ENCODE results near the gene CAMK1D. TPM values are rescaled to one million over a fixed set of nuclear protein-coding genes. Genes with fewer than 3 reads are reported as not detected.

Gene CAMK1D
- total and polyA plus RNA-seq, 8 donors, result 1.4 to 26.9 (median 3.9) TPM

- Histone ChIP-seq H3K4me1 (peaks cover 0 to 12% (median 7%) of the 10 kb centered on the region in 4 donors), H3K36me3 (no peaks in the 10 kb centered on the region), H3K27me3 (no peaks in the 10 kb centered on the region), H3K4me3 (no peak overlapping the region), H3K27ac (no peak overlapping the region), H3K9me3 (no peaks in the 10 kb centered on the region)
- no peak for DNase-seq
- TF ChIP-seq POLR2AphosphoS5 (IDR thresholded peaks at IDR 0.05), result no peak
- no peak for TF ChIP-seq EP300 (IDR thresholded peaks at IDR 0.05)
- TF ChIP-seq, protein P1, sequence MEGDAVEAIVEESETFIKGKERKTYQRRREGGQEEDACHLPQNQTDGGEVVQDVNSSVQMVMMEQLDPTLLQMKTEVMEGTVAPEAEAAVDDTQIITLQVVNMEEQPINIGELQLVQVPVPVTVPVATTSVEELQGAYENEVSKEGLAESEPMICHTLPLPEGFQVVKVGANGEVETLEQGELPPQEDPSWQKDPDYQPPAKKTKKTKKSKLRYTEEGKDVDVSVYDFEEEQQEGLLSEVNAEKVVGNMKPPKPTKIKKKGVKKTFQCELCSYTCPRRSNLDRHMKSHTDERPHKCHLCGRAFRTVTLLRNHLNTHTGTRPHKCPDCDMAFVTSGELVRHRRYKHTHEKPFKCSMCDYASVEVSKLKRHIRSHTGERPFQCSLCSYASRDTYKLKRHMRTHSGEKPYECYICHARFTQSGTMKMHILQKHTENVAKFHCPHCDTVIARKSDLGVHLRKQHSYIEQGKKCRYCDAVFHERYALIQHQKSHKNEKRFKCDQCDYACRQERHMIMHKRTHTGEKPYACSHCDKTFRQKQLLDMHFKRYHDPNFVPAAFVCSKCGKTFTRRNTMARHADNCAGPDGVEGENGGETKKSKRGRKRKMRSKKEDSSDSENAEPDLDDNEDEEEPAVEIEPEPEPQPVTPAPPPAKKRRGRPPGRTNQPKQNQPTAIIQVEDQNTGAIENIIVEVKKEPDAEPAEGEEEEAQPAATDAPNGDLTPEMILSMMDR (IDR thresholded peaks at IDR 0.05), result no peak
- TF ChIP-seq POLR2A (IDR thresholded peaks at IDR 0.05), result no peak
- intact Hi-C loops (cut with DNase I; ENCODE audit: low total_unique reads), result no loop called here
- WGBS, 5 donors, result 62 to 74% (median 66%) methylated on average over 4 of the region's 4 CpGs
These were observed 451.0 kb downstream of the CAMK1D start for GRCh38 chr10:12800302-12800701.

DNA sequence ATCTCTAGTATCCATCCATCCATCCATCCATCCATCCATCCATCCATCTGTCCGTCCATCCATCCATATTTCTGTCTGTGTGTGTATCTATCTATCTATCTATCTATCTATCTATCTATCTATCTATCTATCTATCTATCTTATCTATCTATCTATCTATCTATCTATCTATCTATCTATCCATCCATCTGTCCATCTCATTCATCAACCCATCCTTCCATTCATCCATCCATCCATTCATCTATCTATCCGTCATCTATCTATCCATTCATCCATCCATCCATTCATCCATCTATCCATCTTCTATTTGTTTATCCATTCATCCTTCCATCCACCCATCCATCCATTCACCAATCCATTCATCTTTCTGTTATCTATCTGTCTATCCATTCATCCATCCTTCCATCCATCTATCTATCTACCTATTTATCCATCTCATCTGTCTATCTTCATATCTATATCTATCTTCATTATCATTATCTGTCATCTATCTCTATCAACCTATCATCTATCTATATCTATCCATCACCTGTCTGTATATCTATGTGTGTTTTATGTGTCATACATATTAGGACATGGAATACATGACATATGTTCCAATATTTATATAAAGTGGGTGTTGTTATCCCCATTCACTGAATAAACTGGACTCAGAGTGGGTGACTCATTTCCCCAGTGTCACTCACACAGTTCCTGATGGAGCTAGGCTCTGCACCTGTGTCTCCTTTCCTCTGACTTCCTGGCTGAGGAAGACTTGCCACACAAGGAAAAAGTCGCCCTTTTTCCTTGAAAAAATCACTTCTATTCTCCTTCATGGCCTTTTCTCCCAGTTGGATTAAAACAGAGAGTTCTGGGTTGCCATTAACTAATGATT lies 452.1 kb downstream of the CAMK1D start:
- no peaks in the 10 kb centered on the region for H3K36me3 ChIP-seq
- H3K4me1 ChIP-seq, result peaks cover 0 to 4% (median 2%) of the 10 kb centered on the region in 4 donors
- H3K27ac ChIP-seq, result no peak overlapping the region
- WGBS, 5 donors, result 68 to 87% (median 82%) methylated on average over 3 of the region's 3 CpGs
- peak in 1 of 2 donors; percentile 42 for DNase-seq
- no peak overlapping the region for H3K4me3 ChIP-seq
- H3K9me3 ChIP-seq, result no peaks in the 10 kb centered on the region
- intact Hi-C loops (cut with DNase I; ENCODE audit: low total_unique reads), result no loop called here
- no peaks in the 10 kb centered on the region for H3K27me3 ChIP-seq
- TF ChIP-seq POLR2AphosphoS5 (IDR thresholded peaks at IDR 0.05), result no peak
- no peak for TF ChIP-seq POLR2A (IDR thresholded peaks at IDR 0.05)
- TF ChIP-seq, protein P1 (IDR thresholded peaks at IDR 0.05), result no peak
- no peak for TF ChIP-seq EP300 (IDR thresholded peaks at IDR 0.05)

GRCh38 chr10:12803776-12804175 lies 454.4 kb downstream of the CAMK1D start:
- Histone ChIP-seq H3K27ac (no peak overlapping the region), H3K9me3 (no peaks in the 10 kb centered on the region), H3K4me3 (no peak overlapping the region), H3K36me3 (no peaks in the 10 kb centered on the region), H3K4me1 (no peaks in the 10 kb centered on the region), H3K27me3 (no peaks in the 10 kb centered on the region)
- no peak for DNase-seq
- intact Hi-C loops (cut with DNase I; ENCODE audit: low total_unique reads), result no loop called here
- WGBS, 5 donors, result 79 to 100% (median 83%) methylated on average over 2 to 4 of the region's 4 CpGs
- TF ChIP-seq POLR2AphosphoS5 (IDR thresholded peaks at IDR 0.05) (no peak), POLR2A (IDR thresholded peaks at IDR 0.05) (no peak), EP300 (IDR thresholded peaks at IDR 0.05) (no peak)
- TF ChIP-seq, protein P1 (IDR thresholded peaks at IDR 0.05), result no peak

DNA sequence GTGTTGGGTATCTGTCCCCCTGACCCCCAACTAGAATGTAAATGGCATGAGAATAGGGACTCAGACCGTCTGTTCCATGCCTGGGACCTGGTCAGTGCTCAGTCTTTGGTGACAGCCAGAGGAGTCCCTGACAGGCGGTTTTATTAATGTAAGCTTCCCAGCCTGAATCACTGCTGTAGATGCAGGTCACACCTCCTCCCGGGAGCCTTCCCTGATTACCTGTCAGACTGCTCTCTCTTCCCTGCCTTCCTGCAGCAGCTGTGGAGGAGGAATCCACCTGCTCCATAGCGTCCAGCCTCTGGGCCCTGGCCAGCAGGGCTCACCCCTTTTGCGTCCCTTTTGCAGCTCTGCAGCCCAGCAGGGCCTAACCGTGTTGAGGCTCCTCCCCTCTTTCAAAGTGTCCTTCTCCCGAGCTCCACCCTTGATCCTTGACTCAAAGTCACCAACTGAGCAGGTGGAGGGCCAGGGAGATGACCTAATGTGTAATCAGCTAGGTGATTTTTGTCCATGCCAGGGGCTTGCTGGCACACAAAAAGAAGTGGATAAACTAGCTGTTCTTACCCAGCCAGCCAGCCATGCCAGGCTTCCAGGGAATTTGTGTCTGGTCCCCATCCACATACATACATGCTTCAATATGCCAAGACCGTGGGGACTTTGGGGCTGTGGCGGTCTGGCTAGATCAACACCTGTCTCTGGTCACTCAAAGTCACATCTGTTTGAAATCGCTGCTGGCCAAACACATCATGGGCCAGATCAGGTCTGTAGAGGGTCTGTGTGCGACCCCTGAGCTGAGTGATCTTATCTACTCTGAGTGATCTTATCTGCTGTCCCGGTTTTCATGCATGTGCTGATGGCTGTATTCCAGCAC lies 457.1 kb downstream of the CAMK1D start:
- TF ChIP-seq POLR2A (IDR thresholded peaks at IDR 0.05), result no peak
- TF ChIP-seq, protein P1 (IDR thresholded peaks at IDR 0.05), result no peak
- TF ChIP-seq EP300 (IDR thresholded peaks at IDR 0.05), result no peak
- TF ChIP-seq POLR2AphosphoS5 (IDR thresholded peaks at IDR 0.05), result no peak
- 67 to 78% (median 75%) methylated on average over 11 to 12 of the region's 12 CpGs for WGBS, 5 donors
- Histone ChIP-seq H3K4me3 (no peak overlapping the region), H3K27ac (no peak overlapping the region), H3K36me3 (no peaks in the 10 kb centered on the region), H3K9me3 (no peaks in the 10 kb centered on the region), H3K27me3 (no peaks in the 10 kb centered on the region), H3K4me1 (no peaks in the 10 kb centered on the region)
- intact Hi-C loops (cut with DNase I; ENCODE audit: low total_unique reads), result no loop called here
- DNase-seq, result peak in 1 of 2 donors; percentile 30

Measured in stomach (tissue), 9 donors.